HG03565 (cell line): Measurements from ENCODE around the gene DSCAML1.
"Not testable (repeated sequence)": the region's sequence is repeated elsewhere in the genome, so short reads cannot be mapped to it uniquely, and the experiment has no call there.

Experiments used
- ATAC-seq: cut with Tn5 transposase; IDR thresholded peaks from one replicate; pipeline ENCODE4 v1.9.1; 2021; ENCODE audit warnings: mild to moderate bottlenecking, moderate library complexity; ENCODE audit not compliant: unreplicated experiment

Gene DSCAML1

DNA sequence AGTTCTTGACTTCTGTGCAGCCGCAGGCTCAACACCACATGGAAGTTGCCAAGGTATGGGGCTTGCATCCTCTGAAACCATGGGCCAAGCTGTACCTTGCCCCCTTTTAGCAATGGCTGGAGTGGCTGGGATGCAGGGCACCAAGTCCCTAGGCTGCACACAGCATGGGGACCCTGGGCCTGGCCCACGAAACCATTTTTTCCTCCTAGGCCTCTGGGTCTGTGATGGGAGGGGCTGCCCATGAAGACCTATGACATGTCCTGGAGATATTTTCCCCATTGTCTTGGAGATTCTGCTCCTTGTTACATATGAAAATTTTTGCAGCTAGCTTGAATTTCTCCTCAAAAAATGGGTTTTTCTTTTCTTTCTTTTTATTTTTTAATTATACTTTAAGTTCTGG lies 398.4 kb downstream of the DSCAML1 start:
- ATAC-seq, result not testable (repeated sequence)

DNA sequence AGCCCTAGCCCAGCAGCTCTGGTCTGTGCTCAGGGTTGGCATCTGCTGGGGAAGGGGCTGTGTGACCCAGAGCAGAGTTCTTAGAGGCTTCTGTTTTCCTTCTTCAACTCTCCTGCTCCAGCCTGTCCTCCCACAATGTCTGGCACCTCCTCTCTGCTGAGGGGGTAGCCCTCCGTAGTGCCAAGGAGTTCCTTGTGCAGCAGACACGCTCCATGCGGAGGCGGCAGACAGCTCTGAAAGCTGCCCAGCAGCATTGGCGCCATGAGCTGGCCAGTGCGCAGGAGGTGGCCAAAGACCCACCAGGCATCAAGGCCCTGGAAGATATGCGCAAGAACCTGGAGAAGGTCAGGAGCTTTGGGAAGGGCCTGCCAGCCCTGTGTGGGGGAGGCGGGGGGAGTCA lies 400.0 kb downstream of the DSCAML1 start:
- no peak for ATAC-seq

- ATAC-seq, result no peak
Measured at GRCh38 chr11:117395476-117395875, 401.5 kb downstream of the DSCAML1 start.

DNA sequence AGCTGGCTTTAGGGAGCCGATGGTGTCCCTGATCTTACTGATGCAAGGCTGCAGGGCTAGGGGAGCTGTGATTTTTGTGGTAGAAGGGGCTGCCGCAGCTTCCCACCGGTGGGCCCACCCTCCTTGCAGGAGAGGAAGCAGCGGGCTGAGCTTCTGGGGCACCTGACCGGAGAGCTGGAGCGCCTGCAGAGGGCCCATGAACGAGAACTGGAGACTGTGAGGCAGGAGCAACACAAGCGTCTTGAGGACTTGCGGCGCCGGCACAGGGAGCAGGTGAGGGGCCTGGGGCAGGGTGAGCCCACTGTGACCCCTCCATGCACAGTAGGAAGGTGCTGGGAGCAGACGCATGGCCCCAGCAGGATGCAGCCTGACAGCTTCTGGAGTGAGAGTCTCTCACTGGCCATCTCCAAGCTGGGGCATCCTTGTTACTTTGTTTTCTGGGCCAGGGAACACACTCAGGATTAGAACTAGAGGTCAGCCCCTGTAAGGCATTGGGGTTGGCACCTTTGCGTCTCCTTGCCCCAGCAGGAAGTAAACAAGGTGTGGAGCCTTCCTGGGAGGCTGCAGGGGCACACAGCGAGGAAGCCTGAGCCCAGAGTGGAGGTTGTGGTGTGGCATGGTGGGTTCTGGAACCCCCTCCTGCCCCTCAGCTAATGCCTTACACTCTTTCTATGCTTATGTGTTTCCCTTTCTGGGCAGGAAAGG lies 402.6 kb downstream of the DSCAML1 start:
- ATAC-seq, result no peak

- ATAC-seq, result no peak
Measured at GRCh38 chr11:117392979-117393378, 404.0 kb downstream of the DSCAML1 start.

DNA sequence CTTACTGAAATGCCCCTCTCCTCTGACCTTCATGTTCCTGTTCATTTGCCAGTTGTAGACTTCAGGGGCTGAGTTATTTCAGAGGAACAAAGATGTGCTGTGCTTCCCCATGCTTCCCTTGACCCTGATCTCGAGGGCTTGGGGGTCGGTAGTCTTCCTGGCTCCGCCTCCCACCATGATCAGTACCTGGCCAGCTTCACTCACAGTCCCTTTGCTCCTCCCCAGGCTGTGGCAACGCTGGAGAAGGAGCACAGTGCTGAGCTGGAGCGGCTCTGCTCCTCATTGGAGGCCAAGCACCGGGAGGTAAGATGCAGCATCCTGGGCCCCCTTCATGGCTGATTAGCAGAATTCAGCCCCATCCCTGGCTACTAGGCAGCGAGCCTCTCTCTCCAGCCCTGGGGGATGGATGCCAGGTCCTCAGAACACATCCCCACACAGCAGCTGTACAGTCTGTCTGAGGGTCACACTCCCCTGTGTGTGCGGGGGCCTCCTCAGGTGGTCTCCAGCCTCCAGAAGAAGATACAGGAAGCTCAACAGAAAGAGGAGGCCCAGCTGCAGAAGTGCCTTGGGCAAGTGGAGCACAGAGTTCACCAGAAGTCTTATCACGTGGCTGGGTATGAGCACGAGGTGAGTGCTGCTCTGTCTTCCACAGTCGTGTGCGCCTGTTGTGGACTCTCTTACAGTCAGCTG lies 404.9 kb downstream of the DSCAML1 start:
- ATAC-seq, result no peak

- ATAC-seq, result no peak
Measured at GRCh38 chr11:117391181-117391580, 405.8 kb downstream of the DSCAML1 start.

GRCh38 chr11:117390743-117391142 lies 406.3 kb downstream of the DSCAML1 start:
- ATAC-seq, result no peak

DNA sequence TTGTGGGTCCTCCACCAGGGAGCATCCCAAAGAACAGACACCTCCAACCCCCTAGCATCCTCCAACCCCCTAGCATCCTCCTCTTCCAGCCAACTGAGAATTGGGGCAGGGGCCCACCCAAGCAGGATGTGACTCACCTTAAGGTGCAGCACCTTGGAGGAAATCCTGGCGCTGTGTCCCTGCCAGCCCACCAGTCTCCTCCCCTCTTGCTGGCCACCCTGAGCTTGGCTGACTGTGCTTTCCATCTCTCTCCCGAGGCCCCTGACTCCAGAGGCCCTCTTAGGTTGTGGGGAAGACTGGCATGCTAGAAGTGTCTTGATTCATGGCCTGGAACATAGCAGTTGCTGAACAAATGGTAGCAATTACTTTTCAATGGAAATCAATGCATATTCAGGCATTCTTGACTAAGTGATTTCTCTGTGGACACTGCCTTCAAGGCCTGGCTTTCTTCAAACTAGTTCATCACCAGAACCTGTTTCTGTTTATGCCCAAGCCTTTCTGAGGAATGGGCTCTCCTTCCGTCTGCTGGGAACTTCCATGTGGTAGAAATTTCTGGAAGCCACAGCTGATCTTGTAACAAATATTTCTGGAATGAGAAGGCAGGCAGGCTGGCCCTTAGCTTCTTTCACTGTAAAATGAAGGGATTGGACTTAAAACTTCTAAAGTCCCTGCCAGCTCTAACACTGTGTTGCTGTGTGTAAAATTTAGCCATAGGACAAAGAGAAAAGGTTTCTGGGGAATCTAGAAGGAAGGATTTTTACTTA lies 408.8 kb downstream of the DSCAML1 start:
- ATAC-seq, result no peak

DNA sequence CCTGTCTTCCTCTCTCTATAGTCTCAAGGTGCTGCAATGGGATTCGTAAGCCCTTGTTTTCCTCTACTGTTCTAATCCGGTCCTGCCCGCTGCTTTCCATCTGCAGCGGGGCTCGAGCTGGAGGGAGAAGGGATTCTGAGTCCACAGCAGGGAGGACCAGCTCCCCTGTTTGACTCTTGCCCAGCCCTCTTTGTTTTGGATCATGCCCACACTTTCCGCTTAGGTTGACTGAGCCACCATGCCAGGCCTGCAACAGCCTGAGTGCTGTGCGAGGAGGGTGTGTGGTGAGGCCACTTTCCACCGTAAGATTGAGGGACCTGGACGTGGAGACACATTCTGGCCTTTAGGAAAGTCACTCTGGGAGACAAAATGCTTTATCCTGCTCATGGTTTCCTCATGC lies 411.1 kb downstream of the DSCAML1 start:
- ATAC-seq, result no peak

GRCh38 chr11:117385471-117385870 lies 411.5 kb downstream of the DSCAML1 start:
- ATAC-seq, result no peak

DNA sequence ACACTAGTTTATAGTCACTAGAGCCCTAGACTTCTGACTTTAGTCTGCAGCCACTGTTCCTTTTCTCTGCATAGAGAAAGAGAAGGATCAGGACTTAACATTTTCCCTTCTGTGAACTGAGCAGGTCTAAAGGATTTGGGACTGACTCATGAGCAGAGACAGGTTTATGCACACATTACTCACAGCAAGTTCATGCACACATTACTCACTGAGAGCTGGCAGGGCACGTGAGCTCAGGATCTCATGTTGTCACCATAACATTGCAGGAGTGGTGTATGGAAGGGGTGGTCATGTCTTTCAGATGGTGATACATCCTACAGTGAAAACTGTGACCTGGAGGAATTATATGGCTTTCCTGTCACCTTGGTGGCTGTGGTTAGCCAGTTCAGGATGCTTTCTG lies 413.0 kb downstream of the DSCAML1 start:
- no peak for ATAC-seq

DNA sequence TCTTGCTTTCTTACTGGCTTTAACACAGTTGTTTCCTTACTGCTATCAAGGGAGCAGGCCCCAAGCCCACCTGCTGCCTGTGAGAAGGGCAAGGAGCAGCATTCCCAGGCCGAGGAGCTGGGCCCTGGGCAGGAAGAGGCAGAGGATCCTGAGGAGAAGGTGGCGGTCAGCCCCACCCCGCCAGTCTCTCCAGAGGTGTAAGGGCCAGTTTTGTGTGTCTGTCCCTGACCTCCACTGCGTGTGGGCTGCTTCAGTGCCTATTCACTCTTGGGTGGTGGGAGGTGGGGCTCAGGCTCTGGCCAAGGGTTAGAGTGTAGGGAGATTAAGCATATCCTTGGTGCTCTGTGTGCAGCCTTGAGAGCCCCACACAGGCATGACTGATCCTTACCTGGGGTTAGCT lies 414.3 kb downstream of the DSCAML1 start:
- ATAC-seq, result no peak

DNA sequence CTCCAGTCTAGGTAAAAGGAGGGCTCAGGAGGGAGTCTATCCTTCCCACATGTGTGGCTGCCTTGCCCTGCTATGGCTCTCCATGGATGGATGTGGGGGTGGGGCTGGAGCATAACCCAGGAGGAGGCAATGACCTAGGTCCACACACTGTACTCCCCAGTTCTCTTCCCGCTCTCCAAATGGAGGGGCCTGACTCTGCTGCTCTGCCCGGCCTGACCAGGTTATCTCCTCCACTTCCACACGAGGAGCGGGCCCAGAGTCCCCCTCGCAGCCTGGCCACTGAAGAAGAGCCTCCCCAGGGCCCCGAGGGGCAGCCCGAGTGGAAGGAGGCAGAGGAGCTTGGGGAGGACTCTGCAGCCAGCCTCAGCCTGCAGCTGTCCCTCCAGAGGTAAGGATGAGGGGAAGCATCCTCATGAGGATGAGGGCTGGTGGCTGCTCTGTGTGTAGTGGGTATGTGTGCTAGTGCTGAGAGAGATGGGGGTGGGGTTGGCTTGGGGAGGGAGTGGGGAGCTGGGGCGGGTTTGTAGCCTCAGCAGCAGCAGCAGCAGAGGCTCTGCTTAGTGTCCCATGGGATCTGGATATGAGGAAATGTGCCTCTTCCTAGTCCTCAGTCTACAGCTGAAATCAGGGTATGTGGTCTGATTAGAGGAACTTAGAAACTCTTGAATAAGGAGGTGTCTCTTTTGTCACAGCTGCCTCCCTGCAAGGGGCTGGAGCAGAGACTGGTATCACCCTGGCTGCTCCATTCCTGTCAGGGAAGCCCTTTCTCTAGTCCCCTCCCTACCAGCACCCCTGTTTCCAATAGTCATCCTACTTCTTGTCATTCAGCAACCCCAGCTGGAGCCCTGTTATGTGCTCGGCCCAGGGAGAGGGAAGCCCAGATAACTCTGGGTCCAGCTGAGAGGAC lies 415.3 kb downstream of the DSCAML1 start:
- no peak for ATAC-seq

- no peak for ATAC-seq
Measured at GRCh38 chr11:117380676-117381075, 416.3 kb downstream of the DSCAML1 start.

GRCh38 chr11:117378976-117379865 lies 417.8 kb downstream of the DSCAML1 start:
- ATAC-seq, result no peak
